ENCODE results near the gene STK24.

DNA sequence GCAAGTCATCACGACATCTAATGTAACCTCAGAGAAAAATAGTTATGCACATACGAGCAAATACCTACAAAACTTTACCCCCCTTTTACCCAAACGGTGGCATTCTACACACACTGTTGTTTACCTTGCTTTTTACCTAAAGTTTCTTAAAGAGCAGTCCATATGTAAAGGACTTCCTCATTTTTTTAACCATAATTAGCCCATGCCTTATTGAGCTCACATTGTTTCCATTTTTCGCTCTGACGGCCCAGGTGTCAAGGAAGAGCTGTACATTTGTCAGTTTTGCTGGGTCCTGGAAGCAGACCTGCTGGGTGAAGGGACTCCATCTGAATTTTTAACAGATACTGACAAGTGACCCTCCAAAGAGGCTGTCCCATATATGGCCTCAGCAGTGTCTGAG lies 89.4 kb downstream of the STK24 start:
- TF ChIP-seq, protein P1, sequence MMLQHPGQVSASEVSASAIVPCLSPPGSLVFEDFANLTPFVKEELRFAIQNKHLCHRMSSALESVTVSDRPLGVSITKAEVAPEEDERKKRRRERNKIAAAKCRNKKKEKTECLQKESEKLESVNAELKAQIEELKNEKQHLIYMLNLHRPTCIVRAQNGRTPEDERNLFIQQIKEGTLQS (IDR thresholded peaks at IDR 0.05; ENCODE audit: insufficient read depth, low read depth, low read length) = no peak
- TF ChIP-seq, protein P2, sequence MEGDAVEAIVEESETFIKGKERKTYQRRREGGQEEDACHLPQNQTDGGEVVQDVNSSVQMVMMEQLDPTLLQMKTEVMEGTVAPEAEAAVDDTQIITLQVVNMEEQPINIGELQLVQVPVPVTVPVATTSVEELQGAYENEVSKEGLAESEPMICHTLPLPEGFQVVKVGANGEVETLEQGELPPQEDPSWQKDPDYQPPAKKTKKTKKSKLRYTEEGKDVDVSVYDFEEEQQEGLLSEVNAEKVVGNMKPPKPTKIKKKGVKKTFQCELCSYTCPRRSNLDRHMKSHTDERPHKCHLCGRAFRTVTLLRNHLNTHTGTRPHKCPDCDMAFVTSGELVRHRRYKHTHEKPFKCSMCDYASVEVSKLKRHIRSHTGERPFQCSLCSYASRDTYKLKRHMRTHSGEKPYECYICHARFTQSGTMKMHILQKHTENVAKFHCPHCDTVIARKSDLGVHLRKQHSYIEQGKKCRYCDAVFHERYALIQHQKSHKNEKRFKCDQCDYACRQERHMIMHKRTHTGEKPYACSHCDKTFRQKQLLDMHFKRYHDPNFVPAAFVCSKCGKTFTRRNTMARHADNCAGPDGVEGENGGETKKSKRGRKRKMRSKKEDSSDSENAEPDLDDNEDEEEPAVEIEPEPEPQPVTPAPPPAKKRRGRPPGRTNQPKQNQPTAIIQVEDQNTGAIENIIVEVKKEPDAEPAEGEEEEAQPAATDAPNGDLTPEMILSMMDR (IDR thresholded peaks at IDR 0.05; ENCODE audit: control extremely low read depth in 1 of 3, insufficient read depth in 1 of 3, low read depth in 1 of 3, low read length in 3 of 3) = no peak
- no peak for TF ChIP-seq EP300 (IDR thresholded peaks at IDR 0.05; ENCODE audit: borderline replicate concordance in 1 of 2, low read depth in 2 of 2, low read length in 2 of 2)
- TF ChIP-seq SP2 (IDR thresholded peaks at IDR 0.05; ENCODE audit: low read length) = no peak
- TF ChIP-seq HDAC2 (IDR thresholded peaks at IDR 0.05; ENCODE audit: borderline replicate concordance in 1 of 2, low read depth in 2 of 2, low read length in 2 of 2) = no peak
- no peak for TF ChIP-seq YY1 (IDR thresholded peaks at IDR 0.05; ENCODE audit: low read depth, low read length)
- TF ChIP-seq SP1 (IDR thresholded peaks at IDR 0.05; ENCODE audit: low read depth, low read length) = no peak
- TF ChIP-seq KDM4A (IDR thresholded peaks at IDR 0.05; ENCODE audit: low read depth, low read length, severe bottlenecking) = no peak
- no peak for TF ChIP-seq CREB1 (IDR thresholded peaks at IDR 0.05)
- TF ChIP-seq POLR2A (IDR thresholded peaks at IDR 0.05; ENCODE audit: control extremely low read depth in 1 of 2, low read depth in 2 of 2, low read length in 2 of 2) = no peak
- TF ChIP-seq CHD2 (IDR thresholded peaks at IDR 0.05; ENCODE audit: low read length) = no peak
- TF ChIP-seq RFX5 (IDR thresholded peaks at IDR 0.05; ENCODE audit: borderline replicate concordance, low read depth, low read length) = no peak
- no peak for TF ChIP-seq EZH2 (IDR thresholded peaks at IDR 0.05; ENCODE audit: low read depth, low read length, severe bottlenecking)
